HepG2 (cell line): ENCODE results near the gene TF. TPM values are rescaled to one million over a fixed set of nuclear protein-coding genes. Genes with fewer than 3 reads are reported as not detected.

Source experiments
- ATRX ChIP-seq: sonication (generic); formaldehyde crosslinking; IDR thresholded peaks from 2 replicates; pipeline ENCODE4 v1.4.0; 2020; ENCODE audit warnings: missing genetic modification reagents, borderline replicate concordance
- ETS1 ChIP-seq: sonication (generic); formaldehyde crosslinking; IDR thresholded peaks from 2 replicates; pipeline ENCODE4 v1.4.0; 2020; ENCODE audit warnings: missing genetic modification reagents
- HNRNPLL ChIP-seq: fragments of 200-400 bp; formaldehyde crosslinking; IDR thresholded peaks from 2 replicates; pipeline ENCODE4 v1.6.1; 2017; ENCODE audit warnings: mild to moderate bottlenecking, low read depth, low read length; ENCODE audit not compliant: poor library complexity, severe bottlenecking
- KAT2B ChIP-seq: fragments of 150-350 bp; IDR thresholded peaks from 2 replicates; pipeline ENCODE4 v1.6.1; 2014; ENCODE audit warnings: low read depth, low read length, borderline replicate concordance
- NKX3-1 ChIP-seq: sonication (generic); formaldehyde crosslinking; IDR thresholded peaks from 2 replicates; pipeline ENCODE4 v1.5.0; 2020; ENCODE audit warnings: missing genetic modification reagents
- NRL ChIP-seq: sonication (generic); formaldehyde crosslinking; IDR thresholded peaks from 2 replicates; pipeline ENCODE4 v1.5.0; 2020; ENCODE audit warnings: missing genetic modification reagents, mild to moderate bottlenecking, moderate library complexity, borderline replicate concordance
- SMYD3 ChIP-seq: sonication (generic); formaldehyde crosslinking; IDR thresholded peaks from 2 replicates; pipeline ENCODE4 v1.8.1; 2023; ENCODE audit warnings: mild to moderate bottlenecking, missing genetic modification reagents
- SP140L ChIP-seq: sonication (generic); formaldehyde crosslinking; IDR thresholded peaks from 2 replicates; pipeline ENCODE4 v1.4.0; 2020; ENCODE audit warnings: missing genetic modification reagents, borderline replicate concordance
- SPEN ChIP-seq: sonication (generic); formaldehyde crosslinking; IDR thresholded peaks from 2 replicates; pipeline ENCODE4 v1.5.1; 2020; ENCODE audit warnings: low read depth, mild to moderate bottlenecking, missing genetic modification reagents
- TEAD3 ChIP-seq: optimal IDR thresholded peaks from 2 replicates; pipeline ENCODE3; 2016; ENCODE audit warnings: borderline replicate concordance
- TOPORS ChIP-seq: sonication (generic); formaldehyde crosslinking; IDR thresholded peaks from 2 replicates; pipeline ENCODE4 v1.8.0; 2023; ENCODE audit warnings: mild to moderate bottlenecking, missing genetic modification reagents
- ZBTB20 ChIP-seq: sonication (generic); formaldehyde crosslinking; IDR thresholded peaks from 2 replicates; pipeline ENCODE4 v1.8.1; 2023; ENCODE audit warnings: missing genetic modification reagents, low read depth, mild to moderate bottlenecking, borderline replicate concordance
- ZBTB21 ChIP-seq: sonication (generic); formaldehyde crosslinking; IDR thresholded peaks from 2 replicates; pipeline ENCODE4 v1.4.0; 2020; ENCODE audit warnings: missing genetic modification reagents
- ZBTB44 ChIP-seq: sonication (generic); formaldehyde crosslinking; IDR thresholded peaks from 2 replicates; pipeline ENCODE4 v1.4.0; 2020; ENCODE audit warnings: missing genetic modification reagents
- ZNF121 ChIP-seq: sonication (generic); formaldehyde crosslinking; IDR thresholded peaks from 2 replicates; pipeline ENCODE4 v1.5.0; 2020; ENCODE audit warnings: mild to moderate bottlenecking, missing genetic modification reagents
- ZNF225 ChIP-seq: sonication (generic); formaldehyde crosslinking; IDR thresholded peaks from 2 replicates; pipeline ENCODE4 v1.4.0; 2020; ENCODE audit warnings: mild to moderate bottlenecking, missing genetic modification reagents
- ZNF292 ChIP-seq: sonication (generic); formaldehyde crosslinking; IDR thresholded peaks from 2 replicates; pipeline ENCODE4 v1.8.1; 2022; ENCODE audit warnings: mild to moderate bottlenecking, low read depth, missing genetic modification reagents, borderline replicate concordance
- ZNF430 ChIP-seq: sonication (generic); formaldehyde crosslinking; IDR thresholded peaks from 2 replicates; pipeline ENCODE4 v1.9.0; 2021; ENCODE audit warnings: mild to moderate bottlenecking, missing genetic modification reagents
- ZNF431 ChIP-seq: sonication (generic); formaldehyde crosslinking; IDR thresholded peaks from 2 replicates; pipeline ENCODE4 v1.9.0; 2022; ENCODE audit warnings: missing genetic modification reagents, low read depth, mild to moderate bottlenecking, borderline replicate concordance
- polyA plus RNA-seq, 8 experiments: library from polyadenylated mRNA; depleted of rRNA in 3 of 8; stranded (reverse) in 7 of 8; unstranded in 1 of 8; fragments of >200 nt; fragmentation: Illumina TruSeq in 4 of 8; extraction: Trizol in 4 of 8; gene quantifications; 2 replicates each; pipeline versions ENCODE4 v1.2.1 to v1.2.3, GENCODE V29; 2011 to 2016; ENCODE audit warnings: low read depth in 4 of 8, missing spikeins in 1 of 8, mixed read lengths in 1 of 8; ENCODE audit not compliant: insufficient read depth in 1 of 8
- total RNA-seq, 5 experiments: library from RNA; depleted of rRNA; stranded (reverse); fragments of >200 nt; fragmentation: Illumina TruSeq; extraction: Trizol; gene quantifications; 2 replicates each; pipeline ENCODE4 v1.2.3, GENCODE V29; 2016; ENCODE audit warnings: low read depth in 1 of 5
- TF ChIP-seq, protein P1 (sequence below): sonication (generic); formaldehyde crosslinking; IDR thresholded peaks from 2 replicates; pipeline ENCODE4 v1.5.0; 2020; ENCODE audit warnings: missing genetic modification reagents, mild to moderate bottlenecking, borderline replicate concordance
- TF ChIP-seq, protein P2 (sequence below): sonication (generic); formaldehyde crosslinking; IDR thresholded peaks from 2 replicates; pipeline ENCODE4 v1.4.0; 2020; ENCODE audit warnings: mild to moderate bottlenecking, missing genetic modification reagents, borderline replicate concordance
- TF ChIP-seq, protein P3 (sequence below): sonication (generic); formaldehyde crosslinking; IDR thresholded peaks from 2 replicates; pipeline ENCODE4 v1.5.0; 2020; ENCODE audit warnings: mild to moderate bottlenecking, missing genetic modification reagents, moderate library complexity

Gene TF
- total and polyA plus RNA-seq, 2 of the 13 experiments (the other 11 are each of a cell fraction or from before 2014, with no cell fraction given): 10,074 to 11,821 TPM

DNA sequence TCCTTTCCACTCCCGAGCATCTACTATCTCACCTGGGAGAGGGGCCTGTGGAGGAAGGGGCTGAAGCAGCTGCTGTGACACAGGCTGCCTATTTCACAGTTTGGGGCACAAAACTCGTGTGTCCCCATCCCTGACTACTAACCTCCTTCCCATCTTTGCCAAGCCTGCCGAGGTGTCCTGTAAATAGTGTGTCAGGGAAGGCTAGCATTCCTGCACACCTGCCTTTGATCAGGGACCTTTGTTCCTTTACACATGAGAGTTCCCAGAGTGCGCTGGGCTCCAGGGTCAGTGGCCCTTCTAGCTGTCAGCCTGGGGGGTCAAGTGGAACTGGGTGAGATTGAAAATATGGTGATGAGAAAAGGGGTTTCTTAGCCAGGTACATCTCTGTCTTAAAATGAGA lies 13.0 kb upstream of the TF start (continued):
- TF ChIP-seq, protein P1, sequence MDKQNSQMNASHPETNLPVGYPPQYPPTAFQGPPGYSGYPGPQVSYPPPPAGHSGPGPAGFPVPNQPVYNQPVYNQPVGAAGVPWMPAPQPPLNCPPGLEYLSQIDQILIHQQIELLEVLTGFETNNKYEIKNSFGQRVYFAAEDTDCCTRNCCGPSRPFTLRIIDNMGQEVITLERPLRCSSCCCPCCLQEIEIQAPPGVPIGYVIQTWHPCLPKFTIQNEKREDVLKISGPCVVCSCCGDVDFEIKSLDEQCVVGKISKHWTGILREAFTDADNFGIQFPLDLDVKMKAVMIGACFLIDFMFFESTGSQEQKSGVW: no peak
- no peak for TF ChIP-seq ZNF121 (CRISPR knock-in tag)
- no peak for TF ChIP-seq ZNF431 (CRISPR knock-in tag)
- no peak for TF ChIP-seq KAT2B
- TF ChIP-seq SMYD3 (CRISPR knock-in tag): 0 out of 2 replicates have a peak, but pooled peaks have one; percentile 67
- TF ChIP-seq HNRNPLL: no peak
- peak; percentile 59; the same call in 1 of the 2 replicates for TF ChIP-seq ZNF292 (CRISPR knock-in tag)
- TF ChIP-seq ETS1 (CRISPR knock-in tag): no peak
- TF ChIP-seq NRL: no peak
- TF ChIP-seq, protein P2, sequence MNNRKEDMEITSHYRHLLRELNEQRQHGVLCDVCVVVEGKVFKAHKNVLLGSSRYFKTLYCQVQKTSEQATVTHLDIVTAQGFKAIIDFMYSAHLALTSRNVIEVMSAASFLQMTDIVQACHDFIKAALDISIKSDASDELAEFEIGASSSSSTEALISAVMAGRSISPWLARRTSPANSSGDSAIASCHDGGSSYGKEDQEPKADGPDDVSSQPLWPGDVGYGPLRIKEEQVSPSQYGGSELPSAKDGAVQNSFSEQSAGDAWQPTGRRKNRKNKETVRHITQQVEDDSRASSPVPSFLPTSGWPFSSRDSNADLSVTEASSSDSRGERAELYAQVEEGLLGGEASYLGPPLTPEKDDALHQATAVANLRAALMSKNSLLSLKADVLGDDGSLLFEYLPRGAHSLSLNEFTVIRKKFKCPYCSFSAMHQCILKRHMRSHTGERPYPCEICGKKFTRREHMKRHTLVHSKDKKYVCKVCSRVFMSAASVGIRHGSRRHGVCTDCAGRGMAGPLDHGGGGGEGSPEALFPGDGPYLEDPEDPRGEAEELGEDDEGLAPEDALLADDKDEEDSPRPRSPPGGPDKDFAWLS: no peak
- peak; percentile 49; the same call in 1 of the 2 replicates for TF ChIP-seq TOPORS (CRISPR knock-in tag)
- TF ChIP-seq ZNF225 (CRISPR knock-in tag): no peak
- TF ChIP-seq ZBTB20 (CRISPR knock-in tag): peak; percentile 51; the same call in 1 of the 2 replicates
- no peak; the same call in 1 of the 2 replicates for TF ChIP-seq ZNF430 (CRISPR knock-in tag)
- no peak for TF ChIP-seq ATRX (CRISPR knock-in tag)
- peak; percentile 97 for TF ChIP-seq TEAD3
- no peak; the same call in 1 of the 2 replicates for TF ChIP-seq ZBTB21 (CRISPR knock-in tag)
- no peak for TF ChIP-seq NKX3-1 (CRISPR knock-in tag)
- TF ChIP-seq, protein P3, sequence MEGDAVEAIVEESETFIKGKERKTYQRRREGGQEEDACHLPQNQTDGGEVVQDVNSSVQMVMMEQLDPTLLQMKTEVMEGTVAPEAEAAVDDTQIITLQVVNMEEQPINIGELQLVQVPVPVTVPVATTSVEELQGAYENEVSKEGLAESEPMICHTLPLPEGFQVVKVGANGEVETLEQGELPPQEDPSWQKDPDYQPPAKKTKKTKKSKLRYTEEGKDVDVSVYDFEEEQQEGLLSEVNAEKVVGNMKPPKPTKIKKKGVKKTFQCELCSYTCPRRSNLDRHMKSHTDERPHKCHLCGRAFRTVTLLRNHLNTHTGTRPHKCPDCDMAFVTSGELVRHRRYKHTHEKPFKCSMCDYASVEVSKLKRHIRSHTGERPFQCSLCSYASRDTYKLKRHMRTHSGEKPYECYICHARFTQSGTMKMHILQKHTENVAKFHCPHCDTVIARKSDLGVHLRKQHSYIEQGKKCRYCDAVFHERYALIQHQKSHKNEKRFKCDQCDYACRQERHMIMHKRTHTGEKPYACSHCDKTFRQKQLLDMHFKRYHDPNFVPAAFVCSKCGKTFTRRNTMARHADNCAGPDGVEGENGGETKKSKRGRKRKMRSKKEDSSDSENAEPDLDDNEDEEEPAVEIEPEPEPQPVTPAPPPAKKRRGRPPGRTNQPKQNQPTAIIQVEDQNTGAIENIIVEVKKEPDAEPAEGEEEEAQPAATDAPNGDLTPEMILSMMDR: no peak; the same call in 1 of the 2 replicates
- TF ChIP-seq SPEN (CRISPR knock-in tag): peak; percentile 96; the same call in 1 of the 2 replicates
- no peak for TF ChIP-seq SP140L
- TF ChIP-seq ZBTB44 (CRISPR knock-in tag): no peak
